Left lobe of liver (tissue), 2 donors: ENCODE results near the gene TAPBP. TPM values are rescaled to one million over a fixed set of nuclear protein-coding genes. Genes with fewer than 3 reads are reported as not detected.

ENCODE experiments used
- ATAC-seq: fragments of 200-7000 bp; cut with Tn5 transposase; one replicate; pipeline ENCODE4 v1.9.1; 2020; ENCODE audit warnings: mild to moderate bottlenecking, moderate library complexity
- DNase-seq: peaks from one replicate; pipeline ENCODE4 v3.0.0-alpha.2; 2020; ENCODE audit warnings: low spot score
- total RNA-seq: library from RNA; stranded (reverse); gene quantifications from one replicate; pipeline ENCODE4 v1.2.1, GENCODE V29; 2021
- donor health status: DM: no; HTN: no; CAD: no; lungs with moderate emphysema.
- donor health status: DM: no; HTN: yes; CAD: no.

Gene TAPBP
- total RNA-seq, 1 donor from 2014 or later: 107 TPM

DNA sequence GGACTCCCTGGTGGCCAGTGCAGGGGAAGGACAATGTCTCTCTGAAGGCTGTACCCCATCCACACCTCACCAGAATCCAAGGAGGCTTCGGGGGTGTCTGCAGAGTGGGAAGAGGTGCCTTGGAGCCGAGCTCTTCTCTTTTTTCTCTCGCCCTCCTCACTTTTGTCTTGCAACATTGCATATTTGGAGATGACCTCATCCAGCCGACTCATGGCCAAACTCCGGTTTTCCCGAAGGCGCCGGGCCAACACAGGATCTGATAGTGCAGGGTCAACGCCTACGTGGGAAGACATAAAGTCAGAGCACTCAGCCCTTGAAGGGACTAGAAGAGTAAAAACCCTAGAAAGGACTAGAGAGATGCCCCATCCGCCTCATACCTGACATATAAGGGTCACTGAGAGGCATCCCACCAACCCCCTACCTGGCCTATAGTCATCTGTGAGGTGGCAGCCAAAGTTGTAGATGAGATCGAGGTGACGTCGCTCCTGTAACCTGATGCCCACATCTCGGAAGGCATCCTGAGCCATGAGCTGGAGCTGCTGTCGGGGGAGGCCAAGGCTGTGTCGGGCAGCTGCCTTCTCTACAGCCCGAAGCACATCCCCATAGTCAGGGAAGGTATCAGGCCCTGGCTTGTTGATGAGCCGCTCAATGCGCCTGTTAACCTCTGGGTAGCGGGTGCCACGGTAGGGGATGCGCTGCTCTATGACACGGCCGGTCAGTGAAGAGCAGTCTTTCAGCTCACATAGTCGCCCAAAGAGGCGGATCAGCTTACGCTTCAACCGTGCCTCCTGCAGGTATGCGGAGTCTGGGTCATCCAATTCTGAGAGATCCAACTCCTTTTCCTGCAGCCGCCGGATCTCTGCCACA lies 6.7 kb upstream of the TAPBP start:
- ATAC-seq (no peak), DNase-seq (peak; percentile 65)

DNA sequence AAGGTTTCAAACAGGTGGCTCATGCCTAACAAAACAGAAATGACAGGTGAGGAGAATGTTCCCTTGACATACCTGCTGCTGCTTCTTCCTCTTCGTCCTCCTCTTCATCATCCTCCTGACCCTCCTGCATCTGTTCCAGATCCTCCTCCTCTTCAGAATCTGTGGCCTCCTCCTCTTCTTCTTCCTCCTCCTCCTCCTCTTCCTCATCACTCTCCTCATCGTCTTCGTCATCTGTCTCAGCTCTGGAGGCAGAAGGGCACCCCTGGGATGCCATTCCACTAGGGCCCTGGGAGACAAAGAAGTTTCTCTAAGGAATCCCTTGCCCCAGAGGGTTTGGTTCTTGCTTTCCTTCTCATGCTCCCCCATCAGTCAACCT lies 6.0 kb upstream of the TAPBP start:
- ATAC-seq (no peak), DNase-seq (no peak)

DNA sequence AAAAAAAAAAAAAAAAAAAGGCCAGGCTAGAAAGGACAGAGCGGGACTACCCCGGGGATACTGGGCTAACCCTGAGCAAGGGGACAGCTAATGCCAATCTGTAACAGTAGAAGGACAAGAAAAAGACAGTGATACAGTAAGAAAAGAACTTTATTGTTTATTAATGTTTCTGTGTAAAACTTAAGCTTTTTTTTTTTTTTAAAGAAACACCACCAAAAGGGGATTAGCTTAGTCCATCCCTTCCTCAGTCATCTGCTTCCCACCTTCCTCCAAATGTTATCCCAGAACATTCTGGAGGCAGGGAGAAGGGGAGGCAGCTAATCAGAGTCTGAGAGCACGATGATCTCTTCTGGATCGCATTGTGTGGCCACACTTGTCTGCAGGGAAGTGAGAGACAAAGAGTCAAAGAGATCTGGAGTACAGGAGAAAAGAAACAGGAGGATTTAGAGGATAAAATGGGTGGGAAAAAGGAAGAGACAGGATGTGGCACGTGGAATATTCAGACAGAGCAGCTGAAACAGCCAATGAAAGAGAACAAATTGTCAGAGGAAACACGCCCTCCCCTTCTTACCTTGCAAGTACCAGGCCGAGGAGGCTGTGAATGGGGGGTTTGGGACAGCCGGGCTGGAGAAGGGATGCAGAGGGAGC lies 4.7 kb upstream of the TAPBP start:
- DNase-seq: no peak
- no peak for ATAC-seq

DNA sequence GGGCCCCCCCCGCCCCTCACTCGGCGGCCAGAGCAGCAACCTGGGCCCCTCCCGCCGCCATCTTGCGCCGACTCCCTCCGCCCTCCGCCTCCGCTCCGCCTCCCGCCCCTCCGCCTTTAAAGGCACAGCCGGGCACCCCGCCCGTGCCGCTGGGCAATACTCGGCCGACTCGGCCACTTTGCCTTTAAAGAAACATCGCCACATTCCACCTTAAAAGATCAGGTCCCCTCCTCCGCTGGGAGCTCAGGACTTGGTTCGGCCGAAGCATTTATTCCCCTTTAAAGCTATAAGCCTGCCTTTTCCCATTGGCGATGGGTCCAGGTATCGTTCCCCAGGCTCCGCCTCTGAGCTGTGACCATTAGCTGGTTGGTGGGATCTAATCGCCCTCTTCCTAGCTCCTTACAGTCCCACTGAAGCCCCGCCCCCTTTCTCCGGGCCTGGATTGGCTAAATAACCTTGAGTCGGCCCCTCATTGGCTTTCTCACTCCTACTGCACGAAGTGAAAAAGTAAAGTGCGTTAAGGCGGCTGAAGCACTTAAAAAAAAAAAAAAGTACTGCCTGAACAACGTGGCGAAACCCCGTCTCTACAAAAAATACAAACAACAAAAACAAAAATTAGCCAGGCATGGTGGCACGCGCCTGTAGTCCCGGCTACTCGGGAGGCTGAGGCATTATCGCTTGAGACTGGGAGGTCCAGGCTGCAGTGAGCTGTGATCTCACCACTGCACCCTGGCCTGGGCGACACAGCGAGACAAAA lies 4.0 kb upstream of the TAPBP start, which contains the start of gene ZBTB22:
ZBTB22 (minus strand) TSS at position 76 of the 757 bp plus-strand sequence. CDS start 828 bp downstream, outside the sequence.
- DNase-seq (peak; percentile 99), ATAC-seq (peak; percentile 79)

DNA sequence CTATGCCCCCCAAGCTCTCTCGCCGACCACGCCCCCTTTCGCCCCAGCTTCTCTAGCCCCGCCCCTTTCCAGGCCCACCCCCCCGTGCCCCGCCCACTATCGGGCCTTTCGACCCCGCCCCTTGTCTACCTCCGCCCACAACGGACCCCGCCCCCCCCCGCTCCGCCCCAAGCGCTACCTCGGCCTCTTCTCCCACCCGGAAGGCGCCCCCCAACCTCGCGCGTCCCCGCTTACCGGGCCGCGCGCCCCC lies 3.5 kb upstream of the TAPBP start:
- no peak for DNase-seq
- ATAC-seq: peak; percentile 6

DNA sequence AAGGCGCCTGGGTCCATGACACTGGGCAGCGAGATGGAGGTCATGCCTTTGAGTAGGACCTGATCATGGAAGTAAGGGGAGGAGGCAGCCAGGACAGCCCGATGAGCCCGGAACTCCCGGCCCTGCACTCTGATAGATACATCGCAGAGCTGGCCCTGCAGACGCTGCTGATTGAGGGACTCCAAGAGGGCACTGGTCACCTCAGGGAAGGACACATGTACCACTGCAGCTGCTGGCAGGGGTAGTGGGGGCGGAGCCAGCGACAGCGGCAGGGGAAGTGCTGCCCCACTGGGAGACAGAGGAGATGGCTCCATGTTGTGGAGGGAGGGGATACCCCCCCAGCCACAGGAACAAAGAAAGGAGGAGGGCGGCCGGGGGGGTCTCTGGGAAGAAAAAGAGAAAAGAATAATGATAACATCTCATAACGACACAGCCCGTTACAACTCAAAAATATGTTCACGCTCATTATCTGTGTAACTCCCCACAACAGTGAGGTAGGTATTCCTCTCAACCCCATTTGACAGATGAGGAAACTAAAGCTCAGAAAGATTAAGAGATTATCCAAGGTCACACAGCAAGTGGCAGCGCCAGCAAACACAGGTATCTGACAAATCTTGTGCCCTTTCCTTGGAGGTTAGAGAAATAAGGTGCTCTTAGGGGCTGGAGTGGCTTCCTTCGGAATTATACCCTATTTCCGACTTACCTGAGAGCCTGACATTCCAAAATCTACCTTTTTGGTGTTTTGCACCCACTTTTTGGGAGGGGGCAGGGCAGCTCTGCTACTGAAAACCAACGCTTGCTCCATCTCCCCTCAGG lies 2.9 kb upstream of the TAPBP start:
- no peak for DNase-seq
- ATAC-seq: no peak

DNA sequence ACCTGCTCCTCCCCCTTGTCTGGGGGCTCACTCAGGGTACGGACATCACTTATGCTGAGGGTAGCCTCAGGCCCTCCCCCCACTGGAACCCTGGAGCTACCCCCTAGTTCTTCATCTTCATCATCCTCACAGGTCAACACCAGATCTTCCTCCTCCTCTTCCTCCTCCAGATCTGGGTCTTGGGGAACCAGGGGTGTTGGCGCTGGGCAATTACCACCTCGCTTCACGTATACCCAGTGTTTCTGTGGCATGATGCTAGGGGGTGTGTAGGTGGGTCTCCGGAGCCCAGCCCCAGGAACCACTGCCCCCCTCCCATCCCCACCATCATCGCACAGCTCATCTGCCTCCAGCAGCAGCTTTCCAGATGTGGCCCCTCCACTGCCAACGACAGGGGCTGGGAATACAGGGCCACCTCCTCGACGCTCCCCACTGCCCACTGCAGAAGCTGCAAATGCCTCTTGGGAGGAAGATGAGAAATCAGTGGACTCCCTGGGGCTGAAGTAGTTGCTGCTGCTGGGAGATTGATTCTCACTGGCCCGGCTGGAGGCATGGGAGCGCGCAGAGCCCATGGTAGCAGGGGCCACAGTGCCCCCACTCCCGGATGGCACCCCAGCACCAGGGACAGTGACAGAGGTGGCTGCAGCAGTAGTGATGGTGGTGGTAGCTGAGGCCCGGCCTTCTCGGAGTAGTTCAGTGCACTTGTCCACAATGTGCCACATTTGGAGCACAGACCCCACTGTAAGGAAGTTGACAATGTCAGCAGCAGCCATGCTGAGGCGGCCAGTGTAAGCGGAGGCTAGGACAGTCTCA lies 2.1 kb upstream of the TAPBP start:
- no peak for DNase-seq

DNA sequence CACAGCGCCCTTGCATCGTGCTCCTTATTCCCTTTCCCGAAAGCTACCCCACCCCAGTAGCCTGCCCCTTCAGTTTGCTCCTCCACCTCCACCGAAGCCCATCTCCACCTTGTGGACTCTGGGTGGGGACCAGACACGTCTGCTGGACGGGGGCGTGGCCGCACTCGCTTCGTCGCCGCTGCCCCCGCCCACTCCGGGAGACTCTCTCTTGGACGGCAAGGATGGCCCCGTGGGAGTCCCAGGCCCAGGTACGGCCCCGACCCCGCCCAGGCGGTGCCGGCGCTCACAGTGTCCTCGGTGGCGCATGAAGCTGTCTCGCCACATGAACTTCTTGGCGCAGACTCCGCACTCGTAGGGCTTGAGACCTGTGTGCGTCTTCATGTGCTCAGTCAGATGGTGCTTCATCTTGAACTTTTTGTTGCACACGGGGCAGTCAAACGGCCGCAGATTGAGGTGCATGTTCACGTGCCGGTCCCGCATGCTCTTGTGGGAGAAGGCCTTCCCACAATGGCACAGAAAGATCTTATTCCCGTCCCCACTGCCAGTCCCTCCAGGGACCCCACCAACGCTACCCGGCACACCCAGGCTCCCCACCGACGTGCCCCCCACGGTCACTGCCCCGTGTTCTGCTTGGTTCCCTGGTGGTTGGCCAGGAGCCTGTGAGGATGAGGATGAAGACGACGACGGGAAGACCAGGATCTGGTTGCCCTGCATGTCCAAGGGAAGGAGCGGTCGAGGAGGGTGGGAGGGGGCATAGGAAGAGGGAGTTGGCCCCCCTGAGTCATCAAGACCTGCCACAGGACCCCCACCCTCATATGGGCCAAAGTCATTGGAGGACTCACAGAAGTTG lies 1.3 kb upstream of the TAPBP start:
- DNase-seq (no peak), ATAC-seq (no peak)

More for the DNA sequence above, 2.1 kb upstream of the TAPBP start:
- ATAC-seq: no peak

DNA sequence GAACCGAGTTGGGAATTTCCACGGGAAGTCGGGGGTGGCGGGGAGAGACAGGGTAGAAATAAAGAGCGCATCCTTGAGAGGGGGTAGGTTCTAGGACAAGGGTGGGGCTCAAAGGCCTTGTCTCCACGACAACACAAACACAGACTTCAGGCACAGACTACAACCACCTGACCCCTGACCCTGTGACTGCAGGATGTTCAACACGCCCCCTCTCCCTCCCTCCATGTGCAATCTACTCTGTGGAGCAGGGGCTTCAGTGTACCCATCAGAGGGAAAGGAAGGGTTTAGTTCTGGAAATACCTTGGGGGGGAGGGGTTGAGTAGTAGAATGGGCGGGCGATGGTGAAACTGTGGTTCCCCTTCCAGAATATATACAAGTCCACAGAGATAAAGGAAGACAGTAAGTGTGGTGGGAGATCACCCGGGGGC lies 651 bp upstream of the TAPBP start:
- ATAC-seq: peak; percentile 8
- no peak for DNase-seq

DNA sequence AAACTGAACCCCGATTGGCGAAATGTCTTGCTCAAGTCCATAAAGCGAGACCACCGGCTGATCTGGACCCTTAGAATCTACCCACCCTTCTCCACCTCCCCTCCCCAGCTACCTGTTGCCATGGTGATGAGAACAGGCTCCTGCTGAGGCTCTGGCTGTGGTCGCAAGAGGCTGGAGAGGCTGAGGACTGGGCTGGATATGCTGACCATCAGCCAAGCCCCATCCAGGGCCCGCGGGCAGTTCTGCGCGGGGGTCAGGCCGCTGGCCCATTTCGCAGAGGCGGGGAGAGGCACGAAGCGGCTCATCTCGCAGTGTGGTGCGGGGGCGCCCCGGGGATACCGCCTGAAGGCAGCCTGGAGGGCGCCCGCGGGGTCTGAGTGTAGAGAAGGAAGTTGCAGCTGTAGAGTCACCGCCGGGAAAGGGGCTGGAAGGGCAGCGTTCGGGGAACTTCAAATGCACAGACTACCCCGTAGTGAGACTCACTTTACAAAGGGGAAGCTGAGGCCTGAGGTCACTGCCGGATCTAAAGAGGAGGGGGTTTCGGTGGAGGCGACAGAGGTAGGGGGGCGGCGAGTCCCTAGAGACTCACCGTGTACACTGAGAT lies 671 bp downstream of the TAPBP start:
- DNase-seq (no peak), ATAC-seq (peak; percentile 4)

DNA sequence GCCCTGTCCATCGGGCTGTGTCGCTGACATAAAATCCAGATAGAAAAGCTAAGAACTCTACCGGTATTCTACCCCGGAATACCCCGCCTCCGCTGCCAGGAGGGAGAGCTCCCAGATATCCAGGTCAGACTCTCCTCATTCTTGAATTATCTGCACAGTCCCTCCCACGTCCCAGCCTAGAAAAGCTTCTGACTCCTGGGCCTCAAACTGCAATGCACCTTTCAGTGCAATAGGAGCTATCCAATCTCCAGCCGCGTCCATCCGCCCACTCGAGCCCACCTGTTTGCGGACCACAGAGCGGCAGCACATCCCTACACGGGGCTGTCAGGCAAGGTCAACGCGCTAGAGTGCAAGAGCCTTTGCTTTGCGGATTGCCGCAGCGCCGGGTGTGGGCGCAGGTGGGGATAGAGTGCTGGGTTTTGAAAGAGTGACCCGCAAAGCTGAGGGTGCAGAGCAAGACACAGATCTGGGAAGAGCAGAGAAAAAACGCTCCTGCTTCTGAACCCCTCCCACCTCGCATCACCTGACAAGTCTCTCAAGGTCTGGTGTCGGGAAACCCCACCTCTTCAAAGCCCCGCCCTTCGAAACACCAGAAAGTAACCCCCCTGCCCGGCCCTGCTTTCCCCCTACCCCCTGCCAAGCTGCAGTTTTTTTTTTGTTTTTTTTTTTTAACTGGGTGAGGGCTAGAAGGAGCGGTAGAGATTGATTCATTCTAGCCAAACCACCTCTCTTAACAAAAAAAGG lies 1.3 kb downstream of the TAPBP start:
- DNase-seq (peak; percentile 80), ATAC-seq (peak; percentile 67)

DNA sequence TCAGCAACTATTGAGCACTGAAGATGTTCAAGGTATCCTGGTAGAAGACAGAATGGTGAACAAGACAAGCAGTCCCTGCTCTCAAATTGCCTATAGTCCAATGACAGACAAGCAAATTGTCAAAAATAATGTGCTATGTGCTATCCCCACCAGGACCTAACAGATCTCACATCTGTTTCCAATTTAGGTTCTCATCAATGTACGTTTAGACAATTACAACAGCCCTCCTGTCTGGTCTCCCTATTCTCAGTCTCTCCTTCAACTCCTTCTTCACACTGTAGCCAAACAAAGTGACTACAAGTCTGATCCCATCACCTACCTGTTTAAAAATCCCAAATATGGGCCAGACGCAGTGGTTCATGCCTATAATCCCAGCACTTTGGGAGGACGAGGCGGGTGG lies 7.5 kb downstream of the TAPBP start:
- ATAC-seq: no peak
- no peak for DNase-seq

DNA sequence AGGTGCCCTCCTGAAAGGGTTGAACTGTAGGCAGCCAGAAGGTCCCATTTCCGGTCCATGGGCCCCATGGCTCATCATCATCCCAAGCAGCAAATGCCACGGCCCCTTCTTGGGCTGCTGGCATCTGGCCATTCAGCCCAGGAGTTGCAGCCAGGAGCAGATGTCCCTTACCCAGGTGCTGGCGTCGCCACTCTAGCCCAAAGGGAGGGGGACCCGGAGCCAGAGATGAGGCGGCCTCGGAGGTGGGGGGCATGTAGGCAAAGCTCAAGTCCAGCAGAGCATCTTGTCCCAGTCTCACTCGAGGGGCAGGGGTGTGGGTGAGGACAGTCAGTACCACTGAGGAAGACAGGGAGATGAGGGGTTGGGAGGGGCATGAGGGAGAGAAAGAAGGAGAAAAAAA lies 8.8 kb downstream of the TAPBP start:
- no peak for DNase-seq

DNA sequence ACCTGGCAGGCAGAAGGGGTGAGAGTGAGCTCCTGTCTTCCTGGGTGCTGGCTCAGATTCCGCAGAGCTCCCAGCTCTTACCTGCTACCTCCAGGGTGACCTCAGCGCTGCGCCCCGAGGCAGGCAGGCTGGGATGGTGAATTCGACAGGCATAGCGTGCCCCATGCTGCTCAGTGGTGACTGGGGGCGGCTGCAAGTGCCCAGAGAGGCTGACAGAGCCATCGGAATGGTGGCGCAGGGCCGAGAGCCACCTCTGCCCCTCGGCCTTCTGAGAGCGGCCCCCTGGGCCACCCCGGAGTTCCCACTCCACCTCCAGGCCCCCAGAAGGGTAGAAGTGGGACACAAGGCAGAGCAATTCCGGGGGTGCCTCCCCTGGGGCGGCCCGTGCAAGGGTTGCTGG lies 9.7 kb downstream of the TAPBP start:
- ATAC-seq: no peak
- DNase-seq: no peak

More for the DNA sequence above, 8.8 kb downstream of the TAPBP start:
- no peak for ATAC-seq

DNA sequence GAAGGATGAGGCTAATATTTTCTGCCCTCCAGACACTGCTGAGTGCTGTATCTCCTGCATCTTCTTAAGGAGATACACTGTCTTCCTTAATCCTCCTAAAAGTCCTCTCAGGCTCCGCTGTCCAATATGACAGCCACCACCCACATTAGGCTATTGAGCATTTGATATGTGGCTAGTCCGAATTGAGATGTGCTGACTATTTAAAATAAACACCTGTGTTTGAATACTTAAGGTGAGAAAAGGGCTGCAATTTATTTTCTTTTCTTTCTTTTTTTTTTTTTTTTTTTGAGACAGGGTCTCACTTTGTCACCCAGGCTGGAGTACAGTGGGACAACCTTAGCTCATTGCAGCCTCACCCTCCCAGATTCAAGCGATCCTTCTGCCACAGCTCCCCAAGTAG lies 12.0 kb downstream of the TAPBP start:
- DNase-seq: no peak
- ATAC-seq: no peak

DNA sequence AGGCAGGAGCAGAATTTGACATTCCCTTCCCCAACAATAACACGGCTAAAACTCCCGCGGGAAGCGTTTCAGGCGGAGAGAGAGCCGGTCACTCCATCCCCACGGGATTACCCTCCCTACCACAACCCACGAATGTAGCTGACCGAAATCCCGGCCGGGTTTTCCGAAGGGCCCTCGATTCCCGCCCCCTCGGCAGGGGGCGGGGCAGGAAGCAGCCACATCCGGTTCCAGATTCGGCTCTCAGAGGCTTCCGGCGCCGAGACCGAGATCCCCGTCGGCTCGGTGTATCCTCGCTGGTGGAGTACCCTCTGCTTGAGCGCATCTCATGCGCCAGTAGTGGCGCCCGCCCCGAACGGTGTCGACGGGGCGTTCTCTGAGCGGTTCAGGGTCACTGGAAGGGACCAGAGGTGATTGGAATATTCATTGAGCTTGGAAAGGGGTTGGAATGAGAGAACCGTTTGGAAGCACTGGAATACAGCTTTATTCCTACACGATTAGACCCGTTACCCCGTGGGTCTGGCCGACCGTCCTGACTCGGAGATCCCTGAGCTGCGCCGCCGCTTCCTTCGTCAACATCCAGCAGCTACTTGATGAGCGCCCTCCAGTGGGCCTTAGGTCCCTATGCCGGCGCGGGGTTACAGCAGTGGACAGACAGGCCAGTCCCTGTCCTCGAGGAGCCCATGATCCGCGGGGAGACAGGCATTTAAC lies 14.5 kb downstream of the TAPBP start:
- ATAC-seq: peak; percentile 80
- DNase-seq: peak; percentile 93

DNA sequence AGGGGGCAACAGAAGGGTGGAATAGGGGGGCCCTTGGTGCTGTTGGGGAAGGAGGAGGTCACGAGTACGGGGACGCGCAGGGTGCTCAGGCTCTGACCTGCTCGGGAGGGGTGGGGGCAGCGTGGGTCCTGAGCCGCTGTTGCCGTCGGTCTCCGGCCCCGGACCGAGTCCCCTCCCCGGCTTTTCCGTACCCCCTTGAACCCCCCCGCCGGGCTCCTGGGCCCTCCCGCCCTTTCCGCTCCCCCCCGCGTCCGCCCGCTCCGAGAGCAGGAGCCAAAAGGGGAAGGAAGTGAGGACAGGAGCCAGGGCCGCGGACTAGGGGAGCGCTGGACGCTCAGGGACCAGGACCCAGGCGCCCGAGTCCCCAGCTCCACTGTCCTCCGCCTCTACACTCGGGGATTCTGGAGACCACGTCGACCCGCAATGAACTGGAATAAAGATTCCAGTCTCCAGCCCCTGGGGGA lies 15.1 kb downstream of the TAPBP start, which contains the start of gene RGL2:
RGL2 (minus strand) TSS at position 170 of the 464 bp plus-strand sequence. CDS start 332 bp downstream, outside the sequence.
- DNase-seq: peak; percentile 80

More for the DNA sequence above, 15.1 kb downstream of the TAPBP start, which contains the start of gene RGL2:
- ATAC-seq: peak; percentile 55
